Inflammatory macrophage treated with lipopolysaccharide for 4 hours (primary cell): ENCODE results near the gene TSSK2.
"Not testable (repeated sequence)": the region's sequence is repeated elsewhere in the genome, so short reads cannot be mapped to it uniquely, and the experiment has no call there.

Experiments
- DNase-seq: peaks from one replicate; pipeline ENCODE4 v3.0.0-alpha.2; 2020

TSSK2 gene

DNA sequence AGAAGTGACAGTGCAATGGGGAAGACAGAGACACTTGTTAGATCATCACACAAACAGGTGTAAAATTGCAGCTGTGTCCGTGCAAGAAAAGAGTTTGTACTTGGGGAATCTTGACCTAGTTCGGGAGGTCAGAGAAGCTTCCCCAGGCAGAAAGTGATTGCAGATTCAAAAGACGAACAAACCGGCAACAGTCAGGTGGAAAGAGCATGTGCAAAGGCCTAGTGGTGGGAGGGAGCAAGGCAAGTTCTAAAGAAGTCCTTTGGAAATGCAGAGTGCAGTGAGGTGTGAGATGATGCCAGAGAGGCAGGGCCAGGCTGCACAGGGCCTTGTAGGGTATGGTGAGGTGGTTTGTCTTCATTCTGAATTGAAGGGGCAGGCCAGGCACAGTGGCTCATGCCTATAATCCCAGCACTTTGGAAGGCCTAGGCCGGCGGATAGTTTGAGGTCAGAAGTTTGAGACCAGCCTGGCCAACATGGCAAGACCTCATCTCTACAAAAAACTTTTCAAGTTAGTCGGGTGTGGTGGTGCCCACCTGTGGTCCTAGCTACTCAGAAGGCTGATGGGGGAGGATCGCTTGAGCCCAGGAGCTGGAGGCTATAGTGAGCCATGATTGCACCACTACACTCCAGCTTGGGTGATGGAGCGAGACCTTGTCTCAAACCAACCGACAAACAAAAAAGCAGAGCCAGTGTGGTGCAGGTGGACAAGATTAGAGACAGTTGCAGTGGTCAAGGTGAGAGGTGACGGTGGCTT, 15.3 kb downstream of the TSSK2 start:
- DNase-seq, result no peak

DNA sequence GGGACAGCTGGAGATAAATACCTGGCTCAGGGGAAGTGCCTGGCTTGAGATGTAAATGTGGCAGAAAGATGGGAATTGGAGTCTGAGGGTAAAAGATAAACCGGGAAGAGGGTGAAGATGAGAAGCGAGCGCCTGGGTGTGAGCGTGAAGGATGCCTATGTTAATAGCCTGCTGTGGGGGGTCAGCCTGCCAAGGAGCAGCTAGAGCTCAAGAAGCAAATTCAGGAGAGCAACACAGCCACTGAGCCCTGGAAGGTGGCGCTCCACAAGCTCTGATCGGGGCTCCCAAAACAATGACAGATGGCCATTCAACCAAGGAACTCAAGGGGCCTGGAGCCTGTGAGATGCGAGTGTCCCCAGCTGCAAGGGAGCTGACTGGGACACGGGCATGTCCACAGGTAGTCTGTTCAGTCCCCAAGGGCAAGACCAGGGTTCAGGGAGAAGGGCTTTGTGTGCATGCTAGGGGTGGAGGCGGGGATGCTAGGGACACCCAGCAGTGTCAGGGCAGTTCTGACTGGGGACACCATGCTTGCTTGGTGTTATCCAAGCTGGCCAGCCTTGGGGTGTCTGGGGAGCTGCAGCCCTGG, 16.2 kb downstream of the TSSK2 start:
- DNase-seq, result no peak

DNA sequence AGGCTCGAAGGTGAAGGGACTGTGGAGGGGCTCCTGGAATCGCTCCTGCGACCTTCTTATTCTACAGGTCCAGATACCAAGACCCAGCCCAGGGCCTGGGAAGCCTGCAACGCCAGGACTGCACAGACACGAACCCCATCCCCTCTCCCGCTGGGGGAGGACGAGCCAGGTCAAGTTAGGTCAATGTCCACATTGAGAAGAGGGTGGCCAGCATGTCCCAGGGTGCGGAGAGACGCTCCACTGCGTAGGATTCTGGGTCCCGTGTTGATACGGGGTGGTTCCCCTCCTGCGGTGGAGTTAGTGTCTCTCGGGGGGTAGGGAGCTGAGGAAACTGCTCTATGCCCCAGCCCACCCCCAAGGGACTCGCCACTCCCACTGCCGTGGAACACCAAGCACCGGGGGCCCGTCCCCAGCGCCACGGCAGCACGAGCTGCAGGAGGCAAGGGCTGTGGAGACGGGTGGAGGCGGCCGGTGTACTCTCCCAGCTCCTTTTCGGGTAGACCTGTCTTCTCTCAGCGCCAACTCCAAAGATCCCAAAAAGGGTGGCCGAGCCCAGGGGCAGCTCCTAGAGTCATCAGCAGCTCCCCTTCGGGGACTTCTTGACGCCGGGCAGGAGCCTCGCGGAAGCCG, 17.4 kb downstream of the TSSK2 start:
- DNase-seq, result no peak

DNA sequence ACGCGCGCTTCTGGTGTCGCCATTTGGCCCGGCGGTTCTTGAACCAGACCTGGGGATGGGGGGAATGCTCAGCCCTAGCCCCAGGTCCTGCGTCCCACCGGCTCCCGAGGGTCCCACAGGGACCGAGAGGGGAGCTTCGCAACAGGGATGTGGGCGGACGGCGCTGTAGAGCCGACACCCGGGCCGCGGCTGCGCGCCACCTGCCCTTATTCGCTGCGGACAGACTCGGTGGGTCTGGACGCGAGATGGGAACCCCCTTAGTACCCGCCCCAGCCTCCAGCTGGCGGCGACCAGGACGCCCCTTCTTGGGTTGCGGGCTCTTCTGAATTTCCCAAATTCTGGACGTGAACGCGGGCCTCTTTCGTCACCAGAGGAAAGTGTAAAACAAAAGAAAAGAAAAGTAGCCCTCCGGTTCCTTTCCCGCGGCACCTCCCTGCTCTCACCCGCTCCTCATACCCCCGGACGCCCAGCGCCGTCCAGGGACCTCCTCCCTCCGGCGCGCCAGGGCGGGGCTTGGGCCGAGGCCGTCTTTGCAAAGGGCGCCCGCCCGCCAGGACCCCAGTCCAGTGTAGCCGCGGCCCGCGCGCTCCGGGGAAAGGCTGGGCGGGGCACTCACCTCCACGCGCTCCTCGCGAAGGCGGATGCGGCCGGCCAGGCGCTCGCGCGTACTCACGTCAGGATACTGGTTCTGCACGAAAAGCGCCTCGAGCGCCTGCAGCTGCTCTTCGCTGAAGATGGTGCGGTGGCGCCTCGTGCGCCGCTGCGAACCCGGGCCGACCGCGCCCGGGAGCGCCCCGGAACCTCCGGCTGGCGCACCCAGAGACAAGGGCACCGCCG, 18.2 kb downstream of the TSSK2 start:
- no peak for DNase-seq

DNA sequence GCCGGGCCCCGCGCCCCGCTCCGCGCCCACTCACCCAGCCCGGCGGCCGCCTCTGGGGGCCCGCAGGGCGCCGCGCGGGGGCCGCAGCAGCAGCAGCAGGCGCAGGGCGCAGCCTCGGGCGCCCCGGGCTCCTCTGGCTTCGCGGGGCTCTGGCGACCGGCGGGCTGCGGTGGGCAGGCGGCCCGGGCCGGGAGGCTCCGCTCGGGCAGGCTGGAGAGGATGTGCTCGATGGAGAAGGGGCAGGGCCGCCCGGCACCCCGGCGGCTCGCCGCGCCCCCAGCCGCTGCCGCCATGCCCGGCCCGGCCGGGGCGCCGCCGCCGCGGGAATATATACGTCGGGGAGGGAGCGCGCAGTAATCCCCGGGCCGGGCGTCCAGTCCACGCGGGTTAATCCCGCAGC, 18.9 kb downstream of the TSSK2 start, which contains the start of gene GSC2:
GSC2 (minus strand) TSS at position 302 of the 400 bp plus-strand sequence; CDS start at position 293, 9 bp downstream.
- DNase-seq, result no peak

DNA sequence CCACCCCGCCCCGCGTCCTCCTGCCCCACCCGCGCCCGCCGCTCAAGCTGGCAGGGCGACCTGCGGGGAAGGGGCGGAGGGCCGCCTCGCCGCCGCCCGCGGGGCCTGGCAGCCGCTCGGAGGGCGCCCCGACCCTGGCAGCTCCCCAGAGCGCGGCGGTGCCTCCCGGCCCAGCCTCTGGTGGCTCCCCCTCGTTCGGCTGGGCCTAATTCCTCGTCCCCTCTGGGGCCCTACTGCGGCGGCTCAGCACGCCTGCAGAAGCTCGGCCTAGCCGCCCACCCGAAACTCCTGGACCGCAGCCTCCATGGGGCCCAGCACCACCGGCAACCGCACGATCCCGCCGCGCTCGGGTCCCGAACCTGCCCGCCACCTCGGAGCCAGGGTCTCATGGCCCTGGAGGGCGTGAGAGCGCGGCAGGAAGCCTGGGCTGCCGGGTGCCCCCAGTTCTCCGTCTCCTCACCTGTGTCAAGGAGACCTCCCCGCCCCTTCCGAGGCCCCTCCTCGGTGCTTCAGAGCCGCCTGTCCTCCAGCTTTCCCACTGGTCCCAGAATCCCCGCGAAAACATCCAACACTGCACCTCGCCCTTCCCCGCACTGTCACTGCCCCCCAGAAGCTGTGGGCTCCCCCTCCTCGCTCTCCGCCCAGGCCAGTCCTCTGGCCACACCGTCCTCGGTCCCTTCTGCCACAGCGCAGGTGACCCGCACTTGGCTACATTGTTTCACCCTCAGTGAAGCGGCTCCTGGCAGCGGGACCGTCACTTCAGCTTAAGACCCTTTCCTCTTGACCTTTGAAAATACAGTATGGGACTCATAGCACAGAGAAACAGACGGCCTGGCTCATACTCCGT, 19.6 kb downstream of the TSSK2 start:
- DNase-seq, result no peak

DNA sequence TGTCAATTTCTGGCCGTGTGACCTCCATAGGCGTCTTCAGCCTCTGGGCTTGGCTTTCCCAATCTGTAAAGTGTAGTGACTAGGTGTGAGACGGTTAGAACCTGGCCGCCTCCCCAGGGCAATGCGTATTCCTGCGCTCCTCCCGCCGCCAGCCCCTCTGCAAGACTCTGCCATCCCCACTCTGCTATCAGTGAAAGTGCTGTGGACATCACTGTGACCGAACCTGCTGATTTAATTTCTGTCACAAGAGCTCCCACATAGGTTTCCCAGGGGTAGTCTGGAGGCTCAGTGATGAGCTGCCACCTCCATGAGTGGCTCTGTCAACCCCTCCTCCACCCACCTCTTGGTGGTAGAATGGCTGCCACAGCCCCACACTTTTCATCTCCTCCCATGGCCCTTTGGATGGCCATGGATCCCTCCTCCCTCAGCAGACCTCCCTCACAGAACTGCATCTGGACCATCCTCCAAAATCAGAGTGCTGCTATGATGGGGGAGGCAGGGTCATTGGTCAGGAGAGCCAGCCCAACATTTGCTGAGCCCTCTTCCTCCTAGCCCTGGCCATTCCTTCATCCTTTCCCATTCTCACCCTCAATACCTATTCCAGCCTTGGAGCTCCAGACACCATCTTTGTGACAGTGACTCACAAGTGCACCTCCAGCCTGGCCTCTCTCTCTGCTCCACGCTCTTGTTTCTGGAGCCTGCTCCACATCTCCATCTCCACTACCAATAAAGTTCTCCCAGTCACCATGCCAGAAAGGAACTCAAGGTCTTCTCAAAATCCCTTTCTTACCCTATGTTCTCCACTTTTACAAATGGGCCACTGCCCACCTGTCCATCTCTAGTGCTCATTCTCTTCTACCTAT, 20.5 kb downstream of the TSSK2 start:
- DNase-seq, result no peak

DNA sequence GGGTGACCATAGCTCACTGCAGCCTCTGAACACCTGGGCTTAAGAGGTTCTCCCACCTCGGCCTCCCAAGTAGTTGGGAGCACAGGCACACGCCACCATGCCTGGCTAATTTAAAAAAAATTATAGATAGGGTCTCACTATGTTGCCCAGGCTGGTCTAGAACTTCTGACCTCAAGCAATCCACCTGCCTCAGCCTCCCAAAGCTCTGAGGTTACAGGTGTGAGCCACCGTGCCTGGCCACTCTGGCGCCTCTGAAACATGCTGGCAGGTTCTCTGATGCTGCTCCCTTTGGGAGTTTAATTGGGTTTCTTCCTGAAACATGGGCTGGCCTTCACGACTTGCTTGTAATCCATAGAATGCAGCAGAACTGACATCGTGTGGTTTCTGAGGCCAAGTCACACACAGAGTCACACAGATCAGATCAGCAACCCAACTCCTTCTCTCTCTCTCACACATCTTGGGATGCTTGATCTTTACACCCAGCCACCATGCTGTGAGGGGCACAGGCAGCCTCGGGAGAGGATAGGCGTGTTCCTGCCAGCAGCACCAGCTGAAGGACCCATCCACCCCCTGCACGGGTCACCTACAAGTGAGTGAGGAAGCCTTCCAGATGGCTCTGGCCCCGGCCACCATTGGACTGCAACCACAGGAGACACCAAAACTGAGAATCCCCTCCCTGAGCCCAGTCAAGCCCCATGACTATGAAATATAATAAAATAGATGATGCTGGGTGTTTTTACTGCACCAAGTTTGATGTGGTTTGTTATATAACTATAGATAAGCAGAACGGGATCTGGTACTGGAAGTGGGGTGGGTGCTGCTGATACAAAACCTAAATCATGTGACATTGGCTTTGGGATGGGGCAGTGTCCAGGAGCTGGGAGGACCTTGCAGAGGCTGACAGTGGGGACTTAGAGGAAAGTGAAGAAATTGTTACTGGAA, 22.1 kb downstream of the TSSK2 start:
- no peak for DNase-seq

DNA sequence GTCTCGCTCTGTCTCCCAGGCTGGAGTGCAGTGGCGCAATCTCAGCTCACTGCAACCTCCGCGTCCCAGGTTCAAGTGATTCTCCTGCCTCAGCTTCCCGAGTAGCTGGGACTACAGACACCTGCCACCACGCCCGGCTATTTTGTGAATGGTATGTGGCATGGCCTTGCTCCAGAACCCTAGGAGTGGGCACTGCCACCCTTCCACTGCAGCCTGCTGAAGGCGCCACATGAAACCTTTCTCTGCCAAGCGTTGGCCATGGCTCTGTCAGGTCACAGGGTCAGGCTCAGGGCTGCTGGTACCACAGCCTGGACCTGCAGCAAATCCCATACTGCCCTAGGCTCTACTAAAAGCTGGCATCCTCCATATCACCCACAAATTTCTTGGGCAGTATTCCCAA, 25.0 kb downstream of the TSSK2 start:
- not testable (repeated sequence) for DNase-seq

DNA sequence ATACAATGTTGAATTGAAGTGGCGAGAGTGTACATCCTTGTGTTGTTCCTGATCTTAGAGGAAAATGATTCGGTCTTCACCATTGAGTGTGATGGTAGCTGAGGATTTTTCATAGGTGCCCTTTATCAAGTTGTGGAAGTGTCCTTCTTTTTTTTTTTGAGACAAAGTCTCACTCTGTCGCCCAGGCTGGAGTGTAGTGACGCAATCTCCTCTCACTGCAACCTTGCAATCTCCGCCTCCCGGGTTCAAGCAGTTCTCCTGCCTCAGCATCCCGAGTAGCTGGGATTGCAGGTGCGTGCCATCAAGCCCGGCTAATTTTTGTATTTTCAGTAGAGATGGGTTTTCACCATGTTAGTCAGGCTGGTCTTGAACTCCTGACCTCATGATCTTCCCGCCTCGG, 27.5 kb downstream of the TSSK2 start:
- not testable (repeated sequence) for DNase-seq

DNA sequence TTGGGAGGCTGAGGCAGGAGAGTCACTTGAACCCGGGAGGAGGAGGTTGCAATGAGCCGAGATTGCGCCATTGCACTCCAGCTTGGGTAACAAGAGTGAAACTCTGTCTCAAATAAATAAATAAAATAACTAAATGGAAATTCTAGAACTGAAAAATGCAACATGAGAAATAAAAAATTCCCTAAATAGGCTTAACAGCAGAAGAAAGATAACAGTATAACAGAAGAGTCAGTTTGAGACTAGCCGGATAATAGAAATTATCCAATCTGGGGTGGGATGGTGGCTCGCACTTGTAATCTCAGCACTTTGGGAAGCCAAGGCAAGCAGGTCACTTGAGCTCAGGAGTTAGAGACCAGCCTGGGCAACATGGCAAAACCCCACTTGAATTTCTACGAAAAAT, 33.3 kb downstream of the TSSK2 start:
- DNase-seq, result no peak

DNA sequence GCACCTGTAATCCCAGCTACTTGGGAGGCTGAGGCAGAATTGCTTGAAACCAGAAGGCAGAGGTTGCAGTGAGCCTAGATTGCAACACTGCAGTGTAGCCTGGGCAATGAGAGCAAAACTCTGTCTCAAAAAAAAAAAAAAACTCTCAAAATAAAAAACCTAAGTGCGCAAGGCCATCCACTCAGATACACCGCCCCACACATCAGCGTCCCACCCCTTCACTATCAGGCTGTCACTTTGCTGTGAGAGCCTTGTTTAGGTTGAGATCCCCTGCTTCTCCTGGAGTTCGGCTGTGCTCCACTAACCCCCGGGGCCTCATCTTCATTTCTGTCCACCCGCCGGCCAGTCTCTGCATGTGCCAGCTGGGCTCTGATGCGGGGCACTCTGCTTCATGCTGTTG, 35.3 kb downstream of the TSSK2 start:
- no peak for DNase-seq

DNA sequence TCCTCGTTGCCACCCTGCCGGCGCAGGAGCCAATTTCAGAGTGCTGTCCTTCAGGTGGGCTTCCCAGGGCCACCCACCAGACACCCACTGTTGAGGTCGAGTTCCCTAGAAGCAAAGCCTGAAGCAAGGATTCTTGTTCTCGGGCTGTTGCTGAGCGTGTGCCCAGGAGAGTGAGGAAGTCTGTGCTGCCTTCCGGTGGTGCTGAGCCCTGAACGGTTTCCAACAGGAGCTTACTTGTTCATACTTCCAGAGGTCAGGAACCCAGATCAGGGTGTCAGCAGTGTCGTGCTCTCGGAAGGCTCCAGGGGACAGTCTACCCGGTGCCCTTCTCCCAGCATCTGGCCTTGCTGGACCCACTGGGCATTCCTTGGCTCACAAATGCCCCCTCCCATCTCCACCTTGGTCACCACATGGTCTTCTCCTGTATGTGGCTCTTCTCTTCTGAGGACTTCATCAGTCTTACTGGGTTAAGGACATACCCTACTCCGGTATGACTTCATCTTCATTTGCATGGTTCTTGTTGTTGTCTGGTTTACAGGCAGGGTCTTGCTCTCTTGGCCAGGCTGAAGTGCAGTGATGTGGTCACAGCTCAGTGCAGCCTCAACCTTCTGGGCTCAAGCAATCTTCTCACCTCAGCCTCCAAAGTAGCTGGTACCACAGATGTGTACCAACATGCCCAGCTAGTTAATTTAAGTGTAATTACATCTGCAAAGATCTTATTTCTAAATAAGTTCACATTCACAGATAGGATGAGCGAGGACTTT, 36.2 kb downstream of the TSSK2 start:
- no peak for DNase-seq

DNA sequence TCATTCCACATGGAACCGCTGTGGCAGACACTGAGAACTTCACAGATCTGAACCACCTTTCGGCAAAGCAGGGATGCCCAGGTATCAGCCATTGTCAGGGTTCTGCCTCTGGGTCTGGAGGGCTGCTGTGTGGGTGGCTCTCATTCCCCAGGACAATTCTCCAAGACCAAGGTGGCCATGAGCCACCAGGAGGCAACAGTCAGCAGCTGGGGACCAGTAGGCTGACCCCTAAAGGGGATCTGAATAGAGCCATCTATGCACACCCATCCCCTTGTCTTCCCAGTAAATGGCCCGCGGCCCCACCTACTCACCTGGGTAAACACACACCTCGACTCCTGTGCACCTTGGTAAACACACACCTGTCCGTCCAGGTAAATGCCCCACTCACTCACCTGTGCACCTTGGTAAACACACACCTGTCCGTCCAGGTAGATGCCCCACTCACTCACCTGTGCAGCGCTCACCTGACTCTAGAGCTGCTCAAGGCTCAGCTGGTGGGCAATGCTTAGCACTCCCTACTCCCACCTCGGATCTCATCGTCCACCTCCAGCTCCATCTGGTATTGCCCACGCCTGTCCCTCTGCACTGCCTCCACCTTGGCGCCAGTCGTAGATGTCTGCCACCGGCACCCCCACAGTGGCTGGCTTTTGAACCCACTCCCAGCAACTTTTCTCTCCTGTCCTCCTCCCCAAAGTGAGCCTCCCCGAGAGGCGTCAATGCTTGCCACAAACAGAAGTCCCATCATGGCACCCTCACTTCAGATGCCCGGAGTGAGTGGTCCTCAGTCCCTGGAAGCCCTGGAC, 37.2 kb downstream of the TSSK2 start:
- no peak for DNase-seq

DNA sequence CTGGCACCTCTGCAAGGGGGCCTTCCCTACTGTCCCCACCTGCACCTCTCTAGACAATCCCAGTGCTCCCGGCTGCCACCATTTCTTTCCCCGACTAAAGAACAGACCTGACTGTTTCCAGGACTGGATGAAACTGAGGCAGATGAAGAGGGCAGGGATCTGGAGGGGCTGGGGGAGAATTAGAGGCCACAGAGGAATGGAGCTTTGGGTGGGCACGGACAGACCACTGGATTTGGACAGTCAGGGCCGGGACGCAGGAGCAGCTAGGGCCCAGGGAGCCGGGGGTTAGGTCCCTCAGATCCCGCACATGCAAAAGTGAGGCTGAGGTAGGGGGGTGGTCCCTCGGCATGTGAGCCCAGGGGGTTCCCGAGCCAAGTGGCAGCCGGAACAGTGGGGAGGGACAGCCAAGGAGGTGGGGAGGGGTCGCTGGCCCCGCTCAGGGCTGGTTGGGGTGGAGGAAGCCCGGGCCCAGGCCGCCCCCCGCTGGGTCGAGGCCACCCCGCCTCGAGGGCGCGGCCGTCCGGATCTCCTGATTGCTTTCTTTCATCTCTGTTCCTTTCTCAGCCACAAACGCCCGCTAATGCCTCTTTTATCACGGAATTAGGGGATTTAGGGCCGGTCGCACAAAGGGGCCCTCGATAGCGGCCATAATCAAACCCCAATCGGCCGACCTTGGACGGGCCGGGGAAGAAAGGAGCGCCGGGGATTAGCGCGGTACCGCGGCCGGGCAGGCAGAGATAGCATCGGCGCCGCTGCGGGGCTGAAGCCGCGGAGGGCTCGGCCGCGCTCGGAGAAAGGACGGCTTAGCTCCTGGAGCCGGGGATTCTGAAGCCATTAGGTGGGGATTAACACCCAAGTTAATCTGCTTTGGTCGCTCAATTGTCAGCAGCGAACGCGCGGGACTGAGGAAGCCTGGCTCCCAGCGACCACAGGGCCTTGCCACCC, 38.2 kb downstream of the TSSK2 start:
- no peak for DNase-seq

DNA sequence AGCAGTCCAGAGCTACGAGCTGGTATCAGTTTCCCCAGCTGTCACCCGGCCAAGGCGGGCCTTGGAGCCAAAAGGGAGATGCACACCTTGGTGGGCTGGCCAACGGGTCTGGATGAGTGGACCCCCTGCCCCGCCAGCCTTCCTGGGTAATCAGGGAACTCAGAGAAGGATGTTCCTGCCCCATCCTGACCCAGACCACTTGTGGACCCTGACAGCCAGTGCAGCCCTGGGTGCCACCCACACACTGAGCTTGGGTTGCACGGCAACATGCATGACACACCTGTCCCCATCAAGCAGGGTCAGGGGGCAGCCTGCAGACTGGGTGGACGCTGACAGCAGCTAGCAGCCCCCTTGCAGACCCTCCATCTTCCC, 38.8 kb downstream of the TSSK2 start:
- DNase-seq, result no peak
